GM21515 (cell line): ENCODE data around the gene BICDL2.

ENCODE experiments used
- ATAC-seq: cut with Tn5 transposase; IDR thresholded peaks from one replicate; pipeline ENCODE4 v1.9.1; 2021; ENCODE audit not compliant: unreplicated experiment

The BICDL2 gene

GRCh38 chr16:3026609-3027488 lies 9.9 kb downstream of the BICDL2 start:
- no peak for ATAC-seq

GRCh38 chr16:3026003-3026378 lies 10.8 kb downstream of the BICDL2 start:
- no peak for ATAC-seq

GRCh38 chr16:3025032-3026002 lies 11.4 kb downstream of the BICDL2 start:
- ATAC-seq = no peak

GRCh38 chr16:3023669-3024478 lies 12.9 kb downstream of the BICDL2 start, which contains the start of the genes HCFC1R1 and THOC6:
Gene HCFC1R1 (minus strand): TSS chr16:3023942. CDS start chr16:3023941, 1 bp downstream.
Gene THOC6 (plus strand): TSS chr16:3024035. CDS start chr16:3024327, 292 bp downstream.
- peak; percentile 71 for ATAC-seq

- ATAC-seq = no peak
Observed at GRCh38 chr16:3023415-3023668, 13.4 kb downstream of the BICDL2 start.

- no peak for ATAC-seq
Observed at GRCh38 chr16:3022684-3023414, 13.9 kb downstream of the BICDL2 start.

- no peak for ATAC-seq
Observed at GRCh38 chr16:3022208-3022683, 14.5 kb downstream of the BICDL2 start.

- ATAC-seq = no peak
Observed at GRCh38 chr16:3021449-3022207, 15.1 kb downstream of the BICDL2 start.

- ATAC-seq = no peak
Observed at GRCh38 chr16:3020604-3021448, 15.9 kb downstream of the BICDL2 start.

- ATAC-seq = no peak
Observed at GRCh38 chr16:3020247-3020603, 16.5 kb downstream of the BICDL2 start, which contains the start of gene TNFRSF12A. Gene TNFRSF12A (plus strand): TSS chr16:3020368. CDS start chr16:3020398, 30 bp downstream.

- no peak for ATAC-seq
Observed at GRCh38 chr16:3019594-3020246, 17.0 kb downstream of the BICDL2 start.

- no peak for ATAC-seq
Observed at GRCh38 chr16:3017794-3018506, 18.8 kb downstream of the BICDL2 start, which contains the start of gene CLDN6. Gene CLDN6 (minus strand): TSS chr16:3018183. CDS start chr16:3016021, 2,162 bp downstream.

GRCh38 chr16:3017344-3017743 lies 19.4 kb downstream of the BICDL2 start:
- ATAC-seq = no peak

GRCh38 chr16:3015865-3016521 lies 20.8 kb downstream of the BICDL2 start:
- no peak for ATAC-seq

GRCh38 chr16:3014971-3015370 lies 21.8 kb downstream of the BICDL2 start:
- ATAC-seq = no peak

GRCh38 chr16:3013998-3014690 lies 22.6 kb downstream of the BICDL2 start:
- no peak for ATAC-seq
